ENCODE measurements around the gene ESF1. TPM values are rescaled to one million over a fixed set of nuclear protein-coding genes. Genes with fewer than 3 reads are reported as not detected.

ESF1 gene
- polyA plus RNA-seq, 2 of the 4 experiments (the other 2 are of a cell fraction) = 30.5 to 34.8 TPM

GRCh38 chr20:13758884-13759283 lies 25.8 kb downstream of the ESF1 start:
- H3K4me2 ChIP-seq = no peak overlapping the region
- 96% methylated on average over 1 of the region's 1 CpG for WGBS (ENCODE audit: missing lambda C conversion rate)
- no peak for ATAC-seq
- no peak overlapping the region for H3K4me3 ChIP-seq
- DNase-seq (ENCODE audit: low read depth in 1 of 2, low spot score in 1 of 2) = no peak
- CTCF ChIA-PET = no interaction called here
- TF ChIP-seq, protein P1, sequence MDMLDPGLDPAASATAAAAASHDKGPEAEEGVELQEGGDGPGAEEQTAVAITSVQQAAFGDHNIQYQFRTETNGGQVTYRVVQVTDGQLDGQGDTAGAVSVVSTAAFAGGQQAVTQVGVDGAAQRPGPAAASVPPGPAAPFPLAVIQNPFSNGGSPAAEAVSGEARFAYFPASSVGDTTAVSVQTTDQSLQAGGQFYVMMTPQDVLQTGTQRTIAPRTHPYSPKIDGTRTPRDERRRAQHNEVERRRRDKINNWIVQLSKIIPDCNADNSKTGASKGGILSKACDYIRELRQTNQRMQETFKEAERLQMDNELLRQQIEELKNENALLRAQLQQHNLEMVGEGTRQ (IDR thresholded peaks at IDR 0.05) = no peak
- no peak for TF ChIP-seq POLR2A (IDR thresholded peaks at IDR 0.05; ENCODE audit: low read length)
- no peak for TF ChIP-seq MAZ (IDR thresholded peaks at IDR 0.05; ENCODE audit: borderline replicate concordance, low read depth, low read length)
- TF ChIP-seq CBX2 (IDR thresholded peaks at IDR 0.05; ENCODE audit: borderline replicate concordance, low read depth) = no peak
- FAIRE-seq = peak; percentile 46
- no peaks in the 10 kb centered on the region for H3K9me3 ChIP-seq
- H3K27ac ChIP-seq = no peak overlapping the region
- H3K4me1 ChIP-seq = no peaks in the 10 kb centered on the region
- POLR2A ChIA-PET = no interaction called here

DNA sequence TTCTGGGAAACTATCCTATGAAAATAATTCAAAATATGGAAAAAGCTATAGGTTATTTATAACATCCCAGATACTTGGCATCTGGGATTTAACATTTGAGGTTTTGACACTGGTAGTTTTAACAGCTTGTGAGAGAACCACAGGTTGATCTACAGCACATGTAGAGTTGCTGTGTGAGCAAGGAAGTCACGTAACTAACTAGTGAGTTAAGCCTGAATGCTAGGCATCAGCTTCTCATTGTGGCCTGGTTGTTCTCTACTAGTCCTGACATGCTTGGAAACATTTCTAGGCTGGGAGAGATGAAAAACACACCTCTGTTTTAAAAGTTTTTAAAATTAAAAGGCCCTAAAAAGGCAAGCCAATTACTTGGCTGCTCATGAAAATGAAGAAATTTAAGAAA lies 28.2 kb downstream of the ESF1 start:
- CTCF ChIA-PET = interaction anchor here (0.6 to 1.8 kb wide), 5 partner anchors 9 to 634 kb away, joined by 3 to 6 read pairs (median 3); no protein-coding TSS in a partner anchor
- Histone ChIP-seq H3K27ac (no peak overlapping the region), H3K4me1 (no peaks in the 10 kb centered on the region), H3K9me3 (no peaks in the 10 kb centered on the region), H3K4me3 (no peak overlapping the region), H3K4me2 (no peak overlapping the region)
- no peak for TF ChIP-seq HOXA7 (CRISPR knock-in tag; IDR thresholded peaks at IDR 0.05)
- TF ChIP-seq HMGXB4 (CRISPR knock-in tag; IDR thresholded peaks at IDR 0.05; ENCODE audit: borderline replicate concordance) = no peak
- TF ChIP-seq, protein P2, sequence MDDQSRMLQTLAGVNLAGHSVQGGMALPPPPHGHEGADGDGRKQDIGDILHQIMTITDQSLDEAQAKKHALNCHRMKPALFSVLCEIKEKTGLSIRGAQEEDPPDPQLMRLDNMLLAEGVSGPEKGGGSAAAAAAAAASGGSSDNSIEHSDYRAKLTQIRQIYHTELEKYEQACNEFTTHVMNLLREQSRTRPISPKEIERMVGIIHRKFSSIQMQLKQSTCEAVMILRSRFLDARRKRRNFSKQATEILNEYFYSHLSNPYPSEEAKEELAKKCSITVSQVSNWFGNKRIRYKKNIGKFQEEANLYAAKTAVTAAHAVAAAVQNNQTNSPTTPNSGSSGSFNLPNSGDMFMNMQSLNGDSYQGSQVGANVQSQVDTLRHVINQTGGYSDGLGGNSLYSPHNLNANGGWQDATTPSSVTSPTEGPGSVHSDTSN (IDR thresholded peaks at IDR 0.05) = no peak
- TF ChIP-seq TFCP2L1 (CRISPR knock-in tag; IDR thresholded peaks at IDR 0.05) = no peak
- WGBS (ENCODE audit: missing lambda C conversion rate) = 97% methylated on average over 1 of the region's 1 CpG
- FAIRE-seq = no peak
- DNase-seq (ENCODE audit: low read depth in 1 of 2, low spot score in 1 of 2) = no peak
- ATAC-seq = no peak
- POLR2A ChIA-PET = no interaction called here

DNA sequence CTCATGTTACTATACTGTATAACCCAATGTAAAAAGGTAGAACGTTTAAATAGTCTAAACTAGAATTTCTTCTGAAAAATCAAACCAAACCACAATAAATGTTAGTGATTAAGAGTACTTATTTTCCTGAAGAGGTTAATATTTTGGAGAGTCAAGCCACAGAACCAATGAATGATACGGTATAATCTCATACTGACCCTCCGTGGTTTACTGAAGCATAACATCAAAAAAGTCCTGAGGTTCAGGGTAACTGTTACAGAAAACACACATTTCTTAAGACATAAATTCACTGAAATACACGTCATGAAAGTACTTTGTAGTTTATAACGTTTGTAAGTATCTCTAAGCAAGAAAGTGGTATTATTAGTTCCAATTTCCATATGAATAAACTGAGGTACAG lies 28.9 kb downstream of the ESF1 start:
- POLR2A ChIA-PET = no interaction called here
- 88% methylated on average over 5 of the region's 5 CpGs for WGBS (ENCODE audit: missing lambda C conversion rate)
- CTCF ChIA-PET = interaction anchor here (0.9 to 1.8 kb wide), 2 partner anchors 8 to 16 kb away, joined by 3 to 4 read pairs; no protein-coding TSS in a partner anchor
- no peak overlapping the region for H3K27ac ChIP-seq
- no peak for ATAC-seq
- H3K4me1 ChIP-seq = no peaks in the 10 kb centered on the region
- H3K4me3 ChIP-seq = no peak overlapping the region
- H3K4me2 ChIP-seq = no peak overlapping the region
- TF ChIP-seq MYC (IDR thresholded peaks at IDR 0.05; ENCODE audit: borderline replicate concordance, low read length) = no peak
- FAIRE-seq = peak; percentile 80
- H3K9me3 ChIP-seq = no peaks in the 10 kb centered on the region
- no peak for DNase-seq (ENCODE audit: low read depth in 1 of 2, low spot score in 1 of 2)

DNA sequence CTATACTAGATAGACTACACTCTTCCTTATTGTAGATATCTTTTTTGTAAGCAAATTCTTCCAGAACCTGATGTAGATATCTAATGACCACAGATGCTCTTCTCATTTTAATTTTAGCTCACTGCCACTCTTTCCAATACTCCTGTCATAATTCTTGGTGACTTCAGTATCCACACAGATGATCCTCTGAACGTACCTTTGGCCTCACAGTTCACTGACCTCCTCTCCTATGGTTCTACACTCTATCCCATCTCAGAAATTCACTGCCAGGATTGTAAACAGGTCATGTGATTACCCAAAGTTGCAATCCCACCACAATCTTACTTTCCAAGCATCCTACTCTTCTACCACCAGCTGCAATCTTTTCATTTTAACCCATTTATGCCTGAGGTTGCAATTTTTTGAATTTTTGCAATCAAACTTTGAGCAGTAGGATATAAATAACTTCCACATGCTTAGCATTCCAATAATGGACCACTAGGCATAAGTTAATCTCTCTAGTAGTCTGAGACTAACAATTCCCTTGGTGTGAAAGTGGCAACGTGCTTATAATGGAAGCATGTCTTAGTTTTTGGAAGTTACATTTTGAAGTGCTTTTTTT lies 31.2 kb downstream of the ESF1 start:
- TF ChIP-seq POLR2AphosphoS2 (conservative IDR thresholded peaks at IDR 0.05; ENCODE audit: low read length) (no peak), RARB (CRISPR knock-in tag; IDR thresholded peaks at IDR 0.05) (no peak), BHLHE40 (IDR thresholded peaks at IDR 0.05; ENCODE audit: low read depth, low read length) (no peak), CHD2 (IDR thresholded peaks at IDR 0.05; ENCODE audit: low read length, partially characterized antibody) (no peak), CTCF (IDR thresholded peaks at IDR 0.05) (no peak), HOXA7 (CRISPR knock-in tag; IDR thresholded peaks at IDR 0.05) (no peak), ZFP36 (IDR thresholded peaks at IDR 0.05; ENCODE audit: borderline replicate concordance, partially characterized antibody) (no peak), MAFK (IDR thresholded peaks at IDR 0.05; ENCODE audit: partially characterized antibody) (peak; percentile 61)
- TF ChIP-seq, protein P3, sequence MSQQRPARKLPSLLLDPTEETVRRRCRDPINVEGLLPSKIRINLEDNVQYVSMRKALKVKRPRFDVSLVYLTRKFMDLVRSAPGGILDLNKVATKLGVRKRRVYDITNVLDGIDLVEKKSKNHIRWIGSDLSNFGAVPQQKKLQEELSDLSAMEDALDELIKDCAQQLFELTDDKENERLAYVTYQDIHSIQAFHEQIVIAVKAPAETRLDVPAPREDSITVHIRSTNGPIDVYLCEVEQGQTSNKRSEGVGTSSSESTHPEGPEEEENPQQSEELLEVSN (IDR thresholded peaks at IDR 0.05; ENCODE audit: borderline replicate concordance, low read depth) = no peak
- 92% methylated on average over 2 of the region's 2 CpGs for WGBS (ENCODE audit: missing lambda C conversion rate)
- FAIRE-seq = peak; percentile 56
- H3K4me3 ChIP-seq = no peak overlapping the region
- no peaks in the 10 kb centered on the region for H3K9me3 ChIP-seq
- no peaks in the 10 kb centered on the region for H3K4me1 ChIP-seq
- no peak for DNase-seq (ENCODE audit: low read depth in 1 of 2, low spot score in 1 of 2)
- no peak overlapping the region for H3K4me2 ChIP-seq
- no peak for ATAC-seq
- ChIA-PET CTCF (interaction anchor here (0.6 to 2.5 kb wide), 2 partner anchors 18 to 41 kb away, joined by 3 to 21 read pairs; no protein-coding TSS in a partner anchor), POLR2A (no interaction called here)
- no peak overlapping the region for H3K27ac ChIP-seq

All from A549 (cell line).